HepG2 (cell line): ENCODE data around the gene HYCC2. TPM values are rescaled to one million over a fixed set of nuclear protein-coding genes. Genes with fewer than 3 reads are reported as not detected.

Source experiments
- ERF ChIP-seq: IDR thresholded peaks from 2 replicates; pipeline ENCODE4 v1.6.1; 2018; ENCODE audit warnings: missing biosample characterization, missing genetic modification reagents
- HNF1A ChIP-seq, 2 experiments: sonication (generic) in 1 of 2; formaldehyde crosslinking in 1 of 2; IDR thresholded peaks; 2 replicates each; pipeline versions ENCODE4 v1.4.0 to v1.6.1; 2016 to 2020; ENCODE audit warnings: borderline replicate concordance in 1 of 2, low read depth in 1 of 2, mild to moderate bottlenecking in 1 of 2, missing genetic modification reagents in 1 of 2
- SIN3A ChIP-seq: IDR thresholded peaks from 2 replicates; pipeline ENCODE4 v1.6.1; 2011; ENCODE audit warnings: low read depth, mild to moderate bottlenecking, control low read depth, low read length, borderline replicate concordance
- THAP11 ChIP-seq: IDR thresholded peaks from 2 replicates; pipeline ENCODE4 v1.6.1; 2016; ENCODE audit warnings: missing biosample characterization, missing genetic modification reagents
- ZBTB21 ChIP-seq: sonication (generic); formaldehyde crosslinking; IDR thresholded peaks from 2 replicates; pipeline ENCODE4 v1.4.0; 2020; ENCODE audit warnings: missing genetic modification reagents
- ZBTB33 ChIP-seq: sonication (generic); formaldehyde crosslinking; IDR thresholded peaks from 2 replicates; pipeline ENCODE4 v1.4.0; 2020; ENCODE audit warnings: missing genetic modification reagents
- ZNF160 ChIP-seq: sonication (generic); formaldehyde crosslinking; IDR thresholded peaks from 2 replicates; pipeline ENCODE4 v1.8.0; 2022; ENCODE audit warnings: mild to moderate bottlenecking, inconsistent platforms, missing genetic modification reagents
- ZNF235 ChIP-seq: sonication (generic); formaldehyde crosslinking; IDR thresholded peaks from 2 replicates; pipeline ENCODE4 v1.8.1; 2023; ENCODE audit warnings: mild to moderate bottlenecking, missing genetic modification reagents, borderline replicate concordance
- ZNF276 ChIP-seq: sonication (generic); formaldehyde crosslinking; IDR thresholded peaks from 2 replicates; pipeline ENCODE4 v1.4.0; 2020; ENCODE audit warnings: mild to moderate bottlenecking, low read depth, missing genetic modification reagents
- polyA plus RNA-seq, 8 experiments: library from polyadenylated mRNA; depleted of rRNA in 3 of 8; stranded (reverse) in 7 of 8; unstranded in 1 of 8; fragments of >200 nt; fragmentation: Illumina TruSeq in 4 of 8; extraction: Trizol in 4 of 8; gene quantifications; 2 replicates each; pipeline versions ENCODE4 v1.2.1 to v1.2.3, GENCODE V29; 2011 to 2016; ENCODE audit warnings: low read depth in 4 of 8, missing spikeins in 1 of 8, mixed read lengths in 1 of 8; ENCODE audit not compliant: insufficient read depth in 1 of 8
- total RNA-seq, 5 experiments: library from RNA; depleted of rRNA; stranded (reverse); fragments of >200 nt; fragmentation: Illumina TruSeq; extraction: Trizol; gene quantifications; 2 replicates each; pipeline ENCODE4 v1.2.3, GENCODE V29; 2016; ENCODE audit warnings: low read depth in 1 of 5
- TF ChIP-seq, protein P1 (sequence below): IDR thresholded peaks from 2 replicates; pipeline ENCODE4 v1.6.1; 2016; ENCODE audit warnings: mild to moderate bottlenecking
- TF ChIP-seq, protein P2 (sequence below): IDR thresholded peaks from 2 replicates; pipeline ENCODE4 v1.6.1; 2018; ENCODE audit warnings: missing genetic modification reagents, mild to moderate bottlenecking, missing compliant biosample characterization
- TF ChIP-seq, protein P3 (sequence below): sonication (generic); formaldehyde crosslinking; IDR thresholded peaks from 2 replicates; pipeline ENCODE4 v1.5.1; 2020; ENCODE audit warnings: mild to moderate bottlenecking, missing genetic modification reagents, moderate library complexity
- TF ChIP-seq, protein P4 (sequence below): sonication (generic); formaldehyde crosslinking; IDR thresholded peaks from 2 replicates; pipeline ENCODE4 v1.4.0; 2020; ENCODE audit warnings: missing genetic modification reagents

Gene HYCC2
- total and polyA plus RNA-seq, 2 of the 13 experiments (the other 11 are each of a cell fraction or from before 2014, with no cell fraction given) = 4.7 to 13.9 TPM

DNA sequence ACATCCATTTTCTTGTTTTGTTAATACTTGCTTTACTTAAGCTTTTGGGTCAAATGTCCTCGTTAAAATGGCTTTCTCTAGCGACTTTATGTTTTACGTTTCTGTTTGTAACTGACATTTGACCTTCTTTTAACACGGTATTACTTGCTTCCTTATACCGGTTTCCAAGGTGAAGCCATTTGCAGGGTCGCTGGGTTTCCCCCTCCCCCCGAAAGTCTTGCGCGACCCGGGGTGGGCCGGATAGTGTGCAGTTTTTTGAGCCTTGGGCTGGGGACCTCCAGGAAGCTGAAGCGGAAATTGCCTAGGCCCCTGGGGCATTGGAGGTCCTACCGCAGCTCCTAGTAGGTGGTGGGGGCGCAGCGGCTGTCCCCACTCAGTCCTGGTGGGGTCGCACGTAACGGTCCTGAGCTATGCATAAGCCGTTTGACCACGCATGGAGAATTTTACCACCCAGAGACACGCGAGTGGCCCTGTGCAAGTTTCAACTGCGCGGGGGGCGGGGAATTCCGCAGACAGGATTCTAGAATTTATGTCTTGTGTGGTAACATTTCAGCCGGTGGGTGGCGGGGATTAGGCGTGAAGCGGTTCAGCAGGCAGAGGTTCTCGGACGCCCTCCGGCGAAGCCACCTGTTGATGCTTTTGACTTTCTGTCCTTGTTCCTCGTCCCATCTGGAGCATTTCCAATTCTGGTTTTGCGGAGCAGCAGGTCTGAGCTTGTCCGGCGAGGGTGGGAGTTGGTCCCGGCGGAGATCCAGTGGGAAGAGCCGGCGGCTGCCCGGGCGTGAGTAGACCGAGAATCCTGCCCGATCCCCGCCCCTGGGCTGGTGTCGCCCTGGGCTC lies 46.9 kb upstream of the HYCC2 start (continued):
- TF ChIP-seq, protein P1, sequence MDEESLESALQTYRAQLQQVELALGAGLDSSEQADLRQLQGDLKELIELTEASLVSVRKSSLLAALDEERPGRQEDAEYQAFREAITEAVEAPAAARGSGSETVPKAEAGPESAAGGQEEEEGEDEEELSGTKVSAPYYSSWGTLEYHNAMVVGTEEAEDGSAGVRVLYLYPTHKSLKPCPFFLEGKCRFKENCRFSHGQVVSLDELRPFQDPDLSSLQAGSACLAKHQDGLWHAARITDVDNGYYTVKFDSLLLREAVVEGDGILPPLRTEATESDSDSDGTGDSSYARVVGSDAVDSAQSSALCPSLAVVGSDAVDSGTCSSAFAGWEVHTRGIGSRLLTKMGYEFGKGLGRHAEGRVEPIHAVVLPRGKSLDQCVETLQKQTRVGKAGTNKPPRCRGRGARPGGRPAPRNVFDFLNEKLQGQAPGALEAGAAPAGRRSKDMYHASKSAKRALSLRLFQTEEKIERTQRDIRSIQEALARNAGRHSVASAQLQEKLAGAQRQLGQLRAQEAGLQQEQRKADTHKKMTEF = peak; percentile 83
- TF ChIP-seq THAP11 (CRISPR knock-in tag) (peak; percentile 66), HNF1A (IDR thresholded peaks at IDR 0.05; ENCODE audit: low read depth) (no peak), HNF1A (CRISPR knock-in tag; IDR thresholded peaks at IDR 0.05; ENCODE audit: borderline replicate concordance) (peak; percentile 87), ZNF276 (CRISPR knock-in tag) (peak; percentile 94), ERF (CRISPR knock-in tag) (peak; percentile 29; the same call in 1 of the 2 replicates), ZBTB21 (CRISPR knock-in tag) (no peak), ZBTB33 (peak; percentile 37; the same call in 1 of the 2 replicates), ZNF160 (peak; percentile 84), ZNF235 (CRISPR knock-in tag) (0 out of 2 replicates have a peak, but pooled peaks have one; percentile 9), SIN3A (peak; percentile 73; the same call in 1 of the 2 replicates)
- TF ChIP-seq, protein P2, sequence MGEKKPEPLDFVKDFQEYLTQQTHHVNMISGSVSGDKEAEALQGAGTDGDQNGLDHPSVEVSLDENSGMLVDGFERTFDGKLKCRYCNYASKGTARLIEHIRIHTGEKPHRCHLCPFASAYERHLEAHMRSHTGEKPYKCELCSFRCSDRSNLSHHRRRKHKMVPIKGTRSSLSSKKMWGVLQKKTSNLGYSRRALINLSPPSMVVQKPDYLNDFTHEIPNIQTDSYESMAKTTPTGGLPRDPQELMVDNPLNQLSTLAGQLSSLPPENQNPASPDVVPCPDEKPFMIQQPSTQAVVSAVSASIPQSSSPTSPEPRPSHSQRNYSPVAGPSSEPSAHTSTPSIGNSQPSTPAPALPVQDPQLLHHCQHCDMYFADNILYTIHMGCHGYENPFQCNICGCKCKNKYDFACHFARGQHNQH (CRISPR knock-in tag) = peak; percentile 84
- TF ChIP-seq, protein P3, sequence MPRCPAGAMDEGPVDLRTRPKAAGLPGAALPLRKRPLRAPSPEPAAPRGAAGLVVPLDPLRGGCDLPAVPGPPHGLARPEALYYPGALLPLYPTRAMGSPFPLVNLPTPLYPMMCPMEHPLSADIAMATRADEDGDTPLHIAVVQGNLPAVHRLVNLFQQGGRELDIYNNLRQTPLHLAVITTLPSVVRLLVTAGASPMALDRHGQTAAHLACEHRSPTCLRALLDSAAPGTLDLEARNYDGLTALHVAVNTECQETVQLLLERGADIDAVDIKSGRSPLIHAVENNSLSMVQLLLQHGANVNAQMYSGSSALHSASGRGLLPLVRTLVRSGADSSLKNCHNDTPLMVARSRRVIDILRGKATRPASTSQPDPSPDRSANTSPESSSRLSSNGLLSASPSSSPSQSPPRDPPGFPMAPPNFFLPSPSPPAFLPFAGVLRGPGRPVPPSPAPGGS (CRISPR knock-in tag) = no peak; the same call in none of the 2 replicates
- TF ChIP-seq, protein P4, sequence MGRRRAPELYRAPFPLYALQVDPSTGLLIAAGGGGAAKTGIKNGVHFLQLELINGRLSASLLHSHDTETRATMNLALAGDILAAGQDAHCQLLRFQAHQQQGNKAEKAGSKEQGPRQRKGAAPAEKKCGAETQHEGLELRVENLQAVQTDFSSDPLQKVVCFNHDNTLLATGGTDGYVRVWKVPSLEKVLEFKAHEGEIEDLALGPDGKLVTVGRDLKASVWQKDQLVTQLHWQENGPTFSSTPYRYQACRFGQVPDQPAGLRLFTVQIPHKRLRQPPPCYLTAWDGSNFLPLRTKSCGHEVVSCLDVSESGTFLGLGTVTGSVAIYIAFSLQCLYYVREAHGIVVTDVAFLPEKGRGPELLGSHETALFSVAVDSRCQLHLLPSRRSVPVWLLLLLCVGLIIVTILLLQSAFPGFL = no peak
